GM13976 (cell line): Measurements from ENCODE around the gene SLC29A2.
A peak's percentile ranks its signal among the peaks of the same experiment; 100 is the strongest.

Source experiments
- DNase-seq: peaks from one replicate; pipeline ENCODE4 v3.0.0; 2012; ENCODE audit warnings: low spot score
- CTCF ChIP-seq: IDR thresholded peaks from 2 replicates; pipeline ENCODE4 v1.5.1; 2012; ENCODE audit warnings: borderline replicate concordance, mild to moderate bottlenecking; ENCODE audit not compliant: insufficient read depth; ENCODE audit errors: extremely low read depth, missing control alignments, control extremely low read depth
- in situ Hi-C: fragments of 300-500 bp; cut with MboI; formaldehyde crosslinking; loops from one replicate; pipeline ENCODE4 v1.12.0; 2022; ENCODE audit warnings: low sequenced_read_pairs, mixed read lengths, inconsistent platforms; ENCODE audit not compliant: unreplicated experiment

The SLC29A2 gene

GRCh38 chr11:66347425-66348276 is 23.9 kb downstream of the SLC29A2 start, which contains the start of gene B4GAT1:
Gene B4GAT1, minus strand, starts transcription at chr11:66347629. Its CDS starts 84 bp downstream, at chr11:66347545.
- no peak for TF ChIP-seq CTCF
- in situ Hi-C loops: no loop called here
- peak; percentile 86 for DNase-seq

GRCh38 chr11:66346476-66347424 is 24.8 kb downstream of the SLC29A2 start:
- in situ Hi-C loops: no loop called here
- TF ChIP-seq CTCF: no peak
- no peak for DNase-seq

GRCh38 chr11:66345316-66345649 is 26.3 kb downstream of the SLC29A2 start:
- in situ Hi-C loops: no loop called here
- no peak for TF ChIP-seq CTCF
- no peak for DNase-seq

- TF ChIP-seq CTCF: no peak
- DNase-seq: peak; percentile 98
- in situ Hi-C loops: no loop called here
These were observed 26.8 kb downstream of the SLC29A2 start, which contains the start of gene BRMS1 for GRCh38 chr11:66344550-66345315. Gene BRMS1, minus strand, starts transcription at chr11:66345104. Its CDS starts 2,870 bp downstream, at chr11:66342234.

GRCh38 chr11:66343176-66343575 is 28.4 kb downstream of the SLC29A2 start:
- no peak for TF ChIP-seq CTCF
- in situ Hi-C loops: no loop called here
- DNase-seq: no peak
